Stimulated activated CD4-positive, alpha-beta T cell treated with anti-CD3 and anti-CD28 coated beads, Interleukin-2, amount 100 ng/mL, for 4 hours (primary cell): ENCODE measurements around the gene BLCAP.
"Not testable (repeated sequence)": the region's sequence is repeated elsewhere in the genome, so short reads cannot be mapped to it uniquely, and the experiment has no call there.

Experiments
- DNase-seq: peaks from one replicate; pipeline ENCODE4 v3.0.0-alpha.2; 2020; ENCODE audit warnings: low read depth

The BLCAP gene

DNA sequence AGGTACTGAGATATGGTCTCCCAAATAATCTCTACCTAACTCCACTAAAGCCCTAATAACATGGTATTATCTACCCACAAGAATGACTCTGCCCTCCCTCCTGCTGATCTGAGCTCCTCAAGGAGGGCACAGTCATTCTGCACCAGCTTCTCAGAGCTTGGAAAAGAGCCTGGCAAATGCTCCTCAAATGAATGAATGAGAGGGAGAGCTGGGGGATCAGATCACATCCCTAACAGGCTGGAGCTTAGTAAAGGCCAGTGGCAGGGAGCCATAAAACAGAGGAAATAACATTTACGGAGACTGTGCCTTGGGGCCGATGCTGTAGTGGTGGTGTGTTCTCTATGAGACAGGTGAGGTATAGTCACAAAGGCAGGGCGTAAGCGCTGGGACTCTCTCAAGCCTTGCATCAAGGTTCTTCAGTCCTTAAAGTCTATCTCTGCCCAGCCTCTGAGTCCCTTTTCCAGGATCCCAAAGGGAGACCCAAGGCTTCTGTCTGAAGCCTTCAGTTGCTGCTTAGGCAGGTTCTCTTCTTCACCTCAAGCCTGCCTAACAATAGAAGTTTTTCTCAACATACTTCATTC, 13.8 kb downstream of the BLCAP start:
- no peak for DNase-seq

DNA sequence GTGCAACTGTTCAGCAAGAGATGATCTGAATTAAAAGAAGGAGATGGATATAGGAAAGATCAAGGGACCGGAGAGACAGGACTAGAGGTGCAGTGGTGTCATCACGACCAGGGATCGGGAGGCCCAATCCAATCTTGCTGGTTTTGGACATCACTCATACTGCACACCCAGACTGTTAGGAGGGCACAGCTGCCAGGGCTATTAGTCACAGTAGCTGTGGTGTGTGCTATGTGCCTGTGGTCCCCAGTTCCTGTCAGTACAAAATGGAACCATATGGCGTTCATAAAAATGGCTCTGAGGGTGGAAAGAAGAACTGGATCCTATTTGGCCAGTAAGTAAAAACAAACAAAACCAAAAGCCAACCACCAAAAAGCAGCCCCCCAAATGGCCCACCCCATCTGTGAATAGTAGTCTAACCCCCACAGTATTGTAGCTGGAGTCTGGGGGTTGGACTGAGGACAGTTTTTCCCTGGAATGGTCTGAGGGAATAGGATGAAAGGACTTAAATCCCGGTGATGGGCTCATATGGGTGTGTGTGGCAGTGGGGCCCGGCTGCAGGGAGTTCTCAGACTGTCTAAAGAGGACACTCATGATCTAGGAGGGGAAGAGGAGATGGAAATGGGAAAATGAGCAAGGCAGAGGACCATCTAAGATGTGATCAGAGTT, 15.9 kb downstream of the BLCAP start:
- no peak for DNase-seq

DNA sequence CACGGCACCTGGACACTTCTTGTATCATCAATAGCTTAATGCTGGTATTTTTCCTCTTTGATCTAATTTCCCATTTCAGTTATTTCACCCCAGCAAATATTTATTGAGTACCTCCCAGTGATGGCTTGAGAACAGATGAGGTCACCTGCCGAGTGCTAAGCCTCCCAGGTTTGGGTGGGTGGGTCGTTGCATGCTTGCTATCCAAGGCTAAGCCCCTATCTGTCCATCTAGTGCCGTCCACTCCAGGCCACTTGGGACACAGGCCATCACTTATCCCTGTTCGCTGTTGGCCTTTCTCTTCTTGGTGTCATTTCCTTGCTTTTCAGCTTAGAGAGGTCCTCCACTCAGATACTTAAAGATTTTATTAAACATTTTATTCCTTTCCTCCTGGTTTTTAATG, 17.4 kb downstream of the BLCAP start:
- DNase-seq = no peak

DNA sequence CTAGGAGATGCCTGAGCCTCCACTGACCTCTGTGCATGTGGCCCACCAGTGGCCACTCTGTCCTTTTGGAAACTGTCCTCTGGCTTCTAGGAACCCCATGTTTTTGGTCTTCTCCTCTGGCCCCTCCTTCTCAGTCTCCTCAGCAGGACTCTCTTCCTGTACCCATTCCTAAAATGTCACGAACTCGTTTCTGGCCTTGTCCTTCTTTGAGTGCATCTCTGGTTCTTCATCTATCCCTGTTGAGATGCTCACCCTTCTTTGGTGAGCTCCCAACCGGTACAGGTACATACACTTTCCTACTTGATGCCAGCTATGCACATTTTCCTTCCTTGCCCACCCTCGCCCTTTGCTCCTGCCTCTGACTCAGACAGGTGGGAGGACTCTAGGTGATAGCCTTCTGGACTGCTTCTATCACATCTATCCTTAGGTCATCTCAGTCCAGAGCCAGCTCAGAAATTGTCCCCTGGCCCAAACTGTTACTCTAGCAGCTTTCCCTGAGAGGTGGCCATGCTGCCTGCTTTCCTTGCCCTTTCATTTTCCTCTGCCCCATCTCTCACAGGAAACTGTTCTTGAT, 21.4 kb downstream of the BLCAP start:
- DNase-seq = no peak

DNA sequence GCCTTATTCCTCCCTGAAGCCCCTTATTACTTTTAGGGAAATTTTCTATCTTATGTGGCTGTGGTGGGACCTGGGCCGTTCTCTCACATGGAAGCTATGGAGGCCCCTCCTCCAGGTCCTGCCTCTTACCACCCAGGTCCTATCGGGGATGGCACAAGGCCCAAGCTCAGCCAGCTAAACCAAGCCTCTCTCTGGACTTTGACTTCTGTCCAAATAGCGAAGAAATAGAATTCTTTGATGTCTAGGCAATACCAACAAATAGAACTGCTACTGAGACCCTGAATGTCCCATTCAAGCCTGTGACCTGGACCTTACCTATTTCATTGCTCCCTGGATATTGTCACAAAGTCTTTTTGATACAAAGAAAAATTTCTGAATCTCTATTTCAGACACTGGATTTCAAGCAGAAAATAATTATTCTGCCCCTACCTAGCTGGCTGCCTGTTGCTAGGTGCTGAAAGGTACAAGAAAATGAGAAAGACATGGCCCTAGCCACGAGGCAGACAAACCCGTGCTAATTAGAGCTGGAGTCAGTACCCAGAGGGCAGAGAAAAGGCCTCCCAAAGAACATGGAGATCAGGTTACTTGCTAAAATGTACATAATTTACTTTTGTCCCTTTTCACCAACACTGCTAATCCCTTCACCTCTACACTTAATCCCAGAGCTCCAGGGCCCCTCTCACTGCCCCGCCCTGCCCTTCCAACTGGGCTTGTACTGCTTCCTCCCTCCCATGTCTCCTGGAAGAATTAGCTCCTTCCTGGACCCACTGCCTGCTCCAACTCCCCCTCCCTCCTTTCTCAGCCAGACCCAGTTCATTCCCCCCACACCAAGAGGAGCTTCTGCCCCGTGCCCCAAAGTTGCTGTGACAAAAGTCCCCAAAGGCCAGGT, 22.2 kb downstream of the BLCAP start:
- no peak for DNase-seq

DNA sequence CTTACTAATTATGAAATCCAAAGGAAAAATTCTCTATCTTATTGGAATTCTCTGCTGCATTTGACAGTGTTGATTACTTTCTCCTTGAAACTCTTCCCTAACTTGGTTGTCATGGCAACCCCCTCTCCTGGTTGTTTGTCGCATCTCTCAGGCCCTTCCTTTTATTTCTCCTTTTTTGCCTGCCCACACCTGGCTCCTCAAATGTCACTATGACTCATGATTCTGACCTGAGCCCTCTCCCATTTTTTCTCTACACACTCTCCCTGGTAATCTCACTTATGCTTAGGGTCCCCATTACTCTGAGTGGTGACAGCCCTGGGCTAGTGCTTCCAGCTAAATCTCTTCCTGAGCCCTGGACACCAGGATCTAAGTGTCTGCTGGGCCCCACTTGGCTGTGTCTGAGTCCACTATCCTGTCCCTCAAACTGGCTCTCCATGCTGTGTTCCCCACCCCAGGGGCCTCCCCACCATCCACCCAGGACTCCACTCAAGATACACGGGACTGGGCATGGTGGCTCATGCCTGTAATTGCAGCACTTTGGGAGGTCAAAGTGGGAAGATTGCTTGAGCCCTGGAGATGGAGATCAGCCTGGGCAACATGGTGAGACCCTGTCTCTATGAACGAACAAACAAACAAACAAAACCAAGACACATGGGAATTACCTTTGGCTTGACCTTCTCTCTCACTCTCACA, 23.1 kb downstream of the BLCAP start:
- DNase-seq = no peak

DNA sequence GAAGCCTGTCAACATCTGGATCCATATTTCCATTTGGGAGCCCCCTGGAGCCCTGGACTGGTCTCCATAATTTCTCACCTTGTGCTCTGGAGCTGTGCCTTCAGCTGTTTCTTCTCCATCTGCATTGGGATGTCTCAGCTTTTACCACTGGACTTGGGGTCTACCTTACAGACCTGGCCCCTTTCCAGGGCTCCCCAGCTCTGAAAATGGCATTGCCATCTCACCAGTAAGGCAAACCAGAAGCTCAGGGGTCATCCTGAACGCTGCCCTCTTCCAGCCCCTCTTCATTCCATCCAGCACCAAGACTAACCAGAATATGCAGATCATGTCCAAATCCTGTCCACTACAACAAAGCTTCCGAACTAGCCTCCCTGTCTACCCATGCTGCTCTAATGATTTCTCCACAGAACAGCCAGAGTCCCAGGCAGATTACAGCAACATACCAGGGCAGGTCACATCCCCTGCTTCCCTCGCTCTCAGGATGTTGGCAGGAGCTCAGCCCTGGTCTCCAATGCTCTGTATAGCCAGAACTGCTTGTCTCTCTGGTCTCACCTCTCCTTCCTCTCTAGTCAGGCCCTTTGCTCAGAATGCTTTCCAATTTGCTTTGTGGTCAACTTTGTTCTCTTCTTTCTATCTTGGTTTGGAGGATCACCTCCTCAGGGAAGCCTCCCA, 24.3 kb downstream of the BLCAP start:
- no peak for DNase-seq

DNA sequence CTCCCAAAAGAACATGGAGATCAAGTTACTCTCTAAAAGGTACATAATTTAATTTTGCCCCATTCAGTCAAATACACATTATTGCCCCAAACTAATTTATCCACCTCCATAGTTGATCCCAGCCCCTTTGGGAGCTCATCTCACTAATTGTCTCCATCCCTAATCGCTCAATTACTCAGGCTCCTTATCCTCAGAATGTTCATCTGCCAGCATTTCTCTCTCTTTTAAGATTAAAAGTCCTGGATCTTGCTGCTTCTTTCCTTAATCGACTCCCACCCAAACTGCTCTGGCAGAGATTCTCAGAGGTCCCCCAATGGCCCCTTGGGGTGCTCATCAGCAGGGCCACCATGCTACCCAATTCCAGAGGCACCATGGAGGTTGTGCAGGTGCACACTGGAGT, 25.0 kb downstream of the BLCAP start:
- no peak for DNase-seq

DNA sequence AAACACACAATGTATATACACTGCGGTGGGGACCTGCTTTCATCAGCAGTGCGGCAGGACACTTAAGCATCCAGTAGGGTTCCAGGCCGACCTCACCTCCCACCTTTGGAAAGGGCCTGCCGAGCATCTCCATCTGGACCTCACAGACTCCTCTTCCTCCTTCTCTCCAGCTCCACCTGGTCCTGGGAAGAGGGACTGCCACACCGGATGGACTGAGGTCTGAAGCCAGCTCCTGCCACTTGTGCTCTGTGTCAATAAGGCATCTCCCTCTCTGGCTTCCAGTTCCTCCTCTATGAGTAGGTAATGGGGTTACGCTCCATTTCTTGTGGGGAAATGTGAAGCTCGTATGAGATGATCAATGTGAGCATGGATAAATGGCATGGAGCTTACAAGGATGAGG, 25.7 kb downstream of the BLCAP start:
- no peak for DNase-seq

DNA sequence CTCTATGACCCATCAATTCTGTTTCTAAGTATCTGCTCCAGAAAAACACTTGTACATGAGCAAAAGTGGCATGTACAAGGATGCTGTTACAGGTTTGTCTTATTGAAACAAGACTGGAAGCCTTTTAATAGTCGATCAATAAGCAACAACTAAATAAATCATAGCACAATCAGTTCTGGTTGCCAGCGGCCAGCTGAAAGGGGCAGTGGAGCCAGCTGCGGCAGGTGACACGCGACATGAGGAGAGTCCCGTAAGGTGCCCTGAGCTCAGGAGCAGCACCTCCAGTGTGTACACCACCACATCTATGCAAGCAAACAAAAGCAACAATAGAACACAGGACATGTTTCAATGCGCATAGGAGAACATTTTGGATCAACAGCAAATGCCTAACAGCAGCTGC, 27.4 kb downstream of the BLCAP start:
- DNase-seq = no peak

DNA sequence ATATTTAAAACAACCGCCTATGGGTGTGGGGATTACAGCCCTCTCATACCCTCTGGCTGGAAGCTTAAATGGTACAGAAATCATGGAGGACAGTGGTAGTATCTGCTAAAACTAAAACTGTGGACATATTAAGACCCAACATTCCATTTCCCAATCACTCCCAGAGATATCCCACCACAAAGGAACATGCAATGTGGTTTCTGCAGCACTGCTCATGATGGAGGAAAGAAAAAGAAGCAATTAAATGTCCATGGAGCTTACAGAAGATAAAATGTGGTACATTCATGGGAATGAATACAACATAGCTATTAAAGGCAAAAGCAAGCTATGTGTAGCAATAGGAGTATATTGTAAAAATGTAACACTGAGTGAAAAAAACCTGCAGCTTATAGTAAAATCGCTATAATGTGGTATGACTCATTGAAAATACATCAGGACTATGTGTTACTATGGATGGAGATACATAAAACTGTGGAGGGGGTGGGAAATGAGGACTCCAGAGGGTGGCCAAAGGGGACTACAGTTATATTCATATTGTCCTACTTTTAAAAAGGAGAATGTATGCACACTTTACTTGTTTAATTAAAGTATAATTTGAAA, 29.5 kb downstream of the BLCAP start:
- no peak for DNase-seq

DNA sequence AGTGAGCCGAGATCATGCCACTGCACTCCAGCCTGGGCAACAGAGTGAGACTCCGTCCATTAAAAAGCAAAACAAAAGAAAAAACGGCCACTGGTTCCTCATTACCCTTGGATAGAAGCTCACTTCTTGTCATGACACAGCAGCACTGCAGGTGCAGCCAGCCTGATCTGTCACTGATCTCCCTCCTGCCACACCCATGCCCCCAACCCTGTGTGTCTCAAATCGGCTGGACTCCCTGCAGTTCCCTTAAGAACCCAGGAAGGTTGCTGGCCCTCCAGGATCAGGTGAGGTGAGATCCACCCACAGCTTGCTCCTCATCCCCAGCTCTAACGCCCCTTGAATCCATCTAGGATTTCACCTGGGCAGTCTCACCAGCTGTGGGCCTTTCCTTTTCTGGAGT, 32.9 kb downstream of the BLCAP start:
- no peak for DNase-seq

DNA sequence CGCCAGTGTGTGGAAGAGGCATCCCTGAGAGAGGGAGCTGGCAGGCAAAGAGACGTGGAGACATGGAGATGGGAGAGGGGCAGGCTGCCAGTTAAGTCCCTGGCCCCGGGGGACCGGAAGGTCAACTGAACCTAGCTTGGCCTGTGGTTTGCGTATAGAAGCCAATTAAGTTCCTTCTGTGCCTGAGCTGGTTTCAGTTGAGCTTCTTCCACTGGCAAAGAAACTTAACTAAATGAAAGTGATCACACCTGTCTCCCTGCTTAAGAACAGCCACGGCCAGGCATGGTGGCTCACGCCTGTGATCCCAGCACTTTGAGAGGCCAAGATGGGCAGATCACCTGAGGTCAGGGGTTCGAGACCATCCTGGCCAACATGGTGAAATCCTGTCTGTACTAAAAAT, 33.4 kb downstream of the BLCAP start:
- no peak for DNase-seq

DNA sequence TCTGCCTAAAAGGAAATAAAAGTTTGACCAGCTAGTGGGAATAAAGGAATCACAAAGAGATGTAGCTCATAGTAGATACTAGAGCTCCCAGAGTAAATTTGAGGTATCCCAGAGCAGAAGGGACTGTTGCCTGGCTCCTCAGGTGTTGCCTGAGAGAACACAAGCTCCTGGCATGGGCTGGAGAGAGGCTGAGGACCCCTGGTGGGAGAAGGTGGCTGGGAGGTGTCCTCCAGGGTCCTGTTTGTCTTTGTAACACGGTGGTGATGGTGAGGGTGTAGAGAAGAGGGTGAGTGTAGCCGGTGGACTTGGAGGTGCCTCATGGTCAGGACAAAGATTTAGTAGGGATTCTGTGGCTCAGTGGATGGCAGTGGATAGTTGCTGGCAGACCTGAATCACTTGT, 34.7 kb downstream of the BLCAP start:
- DNase-seq = no peak

DNA sequence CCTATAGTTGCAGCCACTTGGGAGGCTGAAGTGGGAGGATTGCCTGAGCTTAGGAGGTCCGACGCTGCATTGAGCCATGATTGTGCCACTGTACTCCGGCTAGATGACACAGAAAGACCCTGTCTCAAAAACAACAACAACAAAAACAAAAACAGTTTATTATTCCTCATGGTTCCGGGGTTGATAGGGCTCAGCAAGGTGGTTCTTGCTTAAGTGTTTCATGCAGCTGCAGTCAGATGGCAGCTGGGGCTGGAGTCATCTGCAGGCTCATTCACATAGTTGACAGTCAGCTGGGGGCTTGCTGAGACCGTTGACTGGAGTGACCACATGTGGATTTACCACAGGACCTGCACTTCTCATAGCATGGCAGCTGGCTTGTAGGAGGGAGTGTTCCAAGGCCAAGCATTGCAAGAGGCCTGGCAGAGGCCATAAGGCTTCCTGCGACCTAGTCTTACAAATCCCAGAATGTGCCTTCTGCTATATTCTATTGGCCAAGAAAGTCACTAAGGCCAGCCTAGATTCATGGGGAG, 35.5 kb downstream of the BLCAP start:
- no peak for DNase-seq

DNA sequence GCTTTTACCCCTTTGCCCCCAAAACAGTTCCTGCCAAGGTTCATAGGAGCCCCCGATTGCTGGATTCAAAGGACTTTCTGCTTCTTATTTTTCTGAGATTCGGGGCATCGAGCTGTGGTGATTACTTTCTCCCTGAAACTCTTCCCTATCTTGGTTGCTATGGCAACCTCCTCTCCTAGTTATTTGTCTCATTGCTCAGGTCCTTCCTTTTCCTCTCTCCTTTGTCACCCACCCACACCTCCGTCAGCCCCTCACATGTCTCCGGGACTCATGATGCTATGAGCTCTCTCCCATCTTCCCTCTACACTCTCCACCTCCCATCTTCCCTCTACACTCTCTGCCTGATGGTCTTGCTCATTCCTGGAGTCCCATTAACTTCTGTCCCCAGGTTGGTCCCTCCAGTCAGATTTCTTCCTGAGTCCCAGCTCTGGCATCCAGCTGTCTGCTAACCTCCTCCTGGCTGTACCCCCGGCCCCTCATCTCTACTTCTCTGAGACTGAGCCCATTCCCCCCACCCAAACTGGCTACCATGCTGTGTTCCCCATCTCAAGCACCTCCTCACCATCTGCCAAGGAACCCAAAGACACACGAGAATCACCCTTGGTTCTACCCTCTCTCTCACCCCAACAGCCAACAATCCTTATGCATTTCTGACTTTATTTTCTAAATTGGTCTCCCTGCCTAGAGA, 36.9 kb downstream of the BLCAP start:
- DNase-seq = no peak

DNA sequence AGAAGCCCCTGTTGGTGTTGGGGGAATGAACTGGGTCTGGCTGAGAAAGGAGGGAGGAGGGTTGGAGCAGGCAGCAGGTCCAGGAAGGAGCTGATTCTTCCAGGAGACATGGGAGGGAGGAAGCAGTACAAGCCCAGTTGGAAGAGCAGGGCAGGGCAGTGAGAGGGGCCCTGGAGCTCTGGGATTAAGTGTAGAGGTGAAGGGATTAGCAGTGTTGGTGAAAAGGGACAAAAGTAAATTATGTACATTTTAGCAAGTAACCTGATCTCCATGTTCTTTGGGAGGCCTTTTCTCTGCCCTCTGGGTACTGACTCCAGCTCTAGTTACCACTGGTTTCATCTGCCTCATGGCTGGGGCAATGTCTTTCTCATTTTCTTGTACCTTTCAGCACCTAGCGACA, 41.5 kb downstream of the BLCAP start:
- not testable (repeated sequence) for DNase-seq

DNA sequence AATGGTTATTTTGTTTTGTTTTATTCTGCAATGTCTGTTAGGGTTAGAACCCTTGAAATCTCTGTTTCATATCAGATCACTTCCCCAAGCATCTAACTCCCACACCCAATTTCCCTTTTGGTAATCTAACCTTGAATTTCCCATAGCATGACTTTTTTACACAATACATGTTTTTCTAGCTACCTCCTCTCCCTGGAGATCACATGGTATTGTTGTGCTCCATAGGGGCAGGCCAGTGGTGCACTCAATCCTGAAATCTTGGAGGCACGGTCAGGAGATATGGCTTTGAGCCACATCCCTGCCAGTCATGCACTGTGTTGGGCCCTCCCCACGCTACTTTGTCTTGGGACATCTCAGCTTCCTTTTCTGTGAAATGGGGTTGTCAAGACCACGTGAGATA, 43.3 kb downstream of the BLCAP start:
- DNase-seq = no peak

DNA sequence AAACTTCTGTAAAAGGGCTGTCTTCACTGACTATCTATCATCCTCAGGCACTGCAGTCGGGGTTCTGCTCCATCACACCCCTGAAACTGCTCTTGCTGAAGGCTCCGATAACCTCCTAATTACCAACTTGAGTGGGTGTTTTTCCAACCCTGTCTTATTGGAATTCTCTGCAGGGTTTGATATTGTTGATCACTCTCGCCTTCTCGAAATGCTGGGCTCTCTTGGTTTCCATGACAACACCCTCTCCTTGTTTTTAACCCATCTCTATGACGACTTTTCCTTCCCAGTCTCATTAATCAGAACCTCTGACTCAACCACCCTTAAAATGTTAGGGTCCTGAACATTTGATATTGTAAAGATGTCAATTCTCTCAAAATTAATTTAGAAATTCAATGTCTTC, 46.1 kb downstream of the BLCAP start:
- no peak for DNase-seq

DNA sequence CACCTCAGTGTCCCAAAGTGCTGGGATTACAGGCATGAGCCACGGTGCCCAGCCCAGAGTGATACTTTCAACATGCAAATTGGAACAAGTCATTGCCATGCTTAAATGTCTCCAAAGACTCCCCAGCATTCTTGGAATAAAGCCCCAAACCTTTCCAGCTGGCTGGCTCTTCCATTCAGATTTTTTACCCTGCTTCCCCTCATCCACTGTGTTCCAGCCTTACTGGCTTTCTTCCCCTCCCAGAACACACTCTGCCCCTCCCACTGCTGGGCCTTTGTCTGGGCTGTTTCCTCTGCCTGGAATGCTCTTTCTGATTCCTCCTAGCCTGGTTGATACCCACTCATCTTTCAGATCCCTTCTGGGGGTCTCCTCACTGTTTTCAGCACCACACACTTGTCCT, 46.8 kb downstream of the BLCAP start:
- no peak for DNase-seq
